Endothelial cell of umbilical vein (primary cell): Measurements from ENCODE around the gene PIEZO2. TPM values are rescaled to one million over a fixed set of nuclear protein-coding genes. Genes with fewer than 3 reads are reported as not detected.

Experiments used
- BruUV-seq: library from RNA; stranded (reverse); fragments of 400-500 nt; replicated peaks from 2 replicates; lab custom pipeline; 2021; lab: Mats Ljungman, UMichigan
- CTCF ChIA-PET: fragments of 300-600, 350-600 bp; sonication (Branson Sonifier 250); formaldehyde crosslinking; loops from one replicate; lab custom pipeline; 2021; ENCODE audit warnings: antibody characterized with exemption, inconsistent platforms; lab: Charles Lee
- POLR2A ChIA-PET: fragments of 300-600, 350-600 bp; sonication (Branson Sonifier 250); formaldehyde crosslinking; loops from one replicate; lab custom pipeline; 2021; ENCODE audit warnings: antibody characterized with exemption, inconsistent platforms; lab: Charles Lee
- DNase-seq: peaks from one replicate; pipeline ENCODE4 v3.0.0-alpha.2; 2011; ENCODE audit warnings: low read depth, low spot score
- FAIRE-seq: peaks from 2 replicates; lab custom pipeline; 2011; peaks lifted over from hg19 to GRCh38; lab: Jason Lieb, UNC
- H2AFZ ChIP-seq: 2 replicates; pipeline ENCODE4 v1.6.0; 2012; ENCODE audit warnings: low read depth, low read length, control low read depth, inconsistent platforms
- H3K27ac ChIP-seq: 2 replicates; pipeline ENCODE4 v1.5.1; 2011; ENCODE audit warnings: low read depth, mild to moderate bottlenecking, control low read depth, low read length, moderate library complexity; ENCODE audit not compliant: insufficient read depth
- H3K27me3 ChIP-seq, 2 experiments: 2 replicates each; pipeline versions ENCODE4 v1.6.0 to v1.6.1; 2011; ENCODE audit warnings: low read length in 2 of 2, mixed read lengths in 1 of 2; ENCODE audit not compliant: control insufficient read depth in 2 of 2, insufficient read depth in 2 of 2
- H3K36me3 ChIP-seq, 2 experiments: 2 replicates in 1 of 2; 3 replicates in 1 of 2; pipeline ENCODE4 v1.5.1; 2011; ENCODE audit warnings: low read length in 2 of 2, mild to moderate bottlenecking in 1 of 2, moderate library complexity in 1 of 2; ENCODE audit not compliant: control insufficient read depth in 2 of 2, insufficient read depth in 2 of 2; ENCODE audit errors: extremely low read depth in 1 of 2
- H3K4me1 ChIP-seq: 3 replicates; pipeline ENCODE4 v1.5.1; 2011; ENCODE audit warnings: mild to moderate bottlenecking, low read length; ENCODE audit not compliant: control insufficient read depth, insufficient read depth; ENCODE audit errors: extremely low read depth
- H3K4me2 ChIP-seq: 2 replicates; pipeline ENCODE4 v1.6.1; 2011; ENCODE audit warnings: low read length, control low read depth, mixed read lengths; ENCODE audit not compliant: insufficient read depth
- H3K4me3 ChIP-seq, 3 experiments: fragments of 200-600 bp in 1 of 3; sonication (generic), shearing (Covaris generic) in 1 of 3; replicated peaks in 1 of 3; 2 replicates each; pipeline ENCODE4 v1.5.1; 2011 to 2016; ENCODE audit warnings: control low read depth in 3 of 3, low read length in 3 of 3, mild to moderate bottlenecking in 2 of 3, inconsistent platforms in 1 of 3, low read depth in 1 of 3, moderate library complexity in 1 of 3; ENCODE audit not compliant: insufficient read depth in 1 of 3
- H3K79me2 ChIP-seq: 2 replicates; pipeline ENCODE4 v1.6.0; 2012; ENCODE audit warnings: low read length, inconsistent platforms; ENCODE audit not compliant: control insufficient read depth, insufficient read depth
- H3K9ac ChIP-seq: replicated peaks from 2 replicates; pipeline ENCODE3; 2011; ENCODE audit warnings: low read length, control low read depth; ENCODE audit not compliant: insufficient read depth; ENCODE audit errors: extremely low read depth
- H3K9me1 ChIP-seq: replicated peaks from 3 replicates; pipeline ENCODE4 v1.6.0; 2011; ENCODE audit warnings: mild to moderate bottlenecking, low read length; ENCODE audit not compliant: control insufficient read depth, insufficient read depth; ENCODE audit errors: extremely low read depth
- H3K9me3 ChIP-seq: replicated peaks from 2 replicates; pipeline ENCODE4 v1.5.1; 2012; ENCODE audit warnings: low read length, inconsistent platforms; ENCODE audit not compliant: control insufficient read depth, insufficient read depth
- H4K20me1 ChIP-seq: replicated peaks from 2 replicates; pipeline ENCODE3; 2011; ENCODE audit warnings: mild to moderate bottlenecking, low read length; ENCODE audit not compliant: control insufficient read depth, insufficient read depth; ENCODE audit errors: extremely low read depth
- EZH2 ChIP-seq: IDR thresholded peaks from 2 replicates; pipeline ENCODE4 v1.6.1; 2012; ENCODE audit warnings: borderline replicate concordance, low read depth, mild to moderate bottlenecking, moderate library complexity, low read length, inconsistent platforms; ENCODE audit not compliant: severe bottlenecking
- FOS ChIP-seq: IDR thresholded peaks from 2 replicates; pipeline ENCODE4 v1.6.1; 2011; ENCODE audit warnings: mild to moderate bottlenecking, low read length, moderate library complexity, borderline replicate concordance; ENCODE audit not compliant: insufficient read depth
- MAX ChIP-seq: IDR thresholded peaks from 2 replicates; pipeline ENCODE4 v1.6.1; 2011; ENCODE audit not compliant: insufficient read depth, insufficient read length
- MYC ChIP-seq: IDR thresholded peaks from one replicate; pipeline ENCODE4 v1.6.1; 2011; ENCODE audit warnings: mild to moderate bottlenecking, low read depth, low read length
- POLR2A ChIP-seq: IDR thresholded peaks from 2 replicates; pipeline ENCODE4 v1.6.1; 2012; ENCODE audit warnings: low read depth, mild to moderate bottlenecking, control low read depth, low read length
- POLR2AphosphoS5 ChIP-seq: IDR thresholded peaks from 2 replicates; pipeline ENCODE4 v1.6.1; 2012; ENCODE audit warnings: low read depth, mild to moderate bottlenecking, control low read depth, low read length, moderate library complexity; ENCODE audit not compliant: insufficient read depth
- dilution Hi-C: fragments of 300-500 bp; cut with MboI; formaldehyde crosslinking; loops from one replicate; pipeline ENCODE4 v1.15.0; 2019; ENCODE audit warnings: low sequenced_read_pairs; ENCODE audit not compliant: extremely low pct_ligation_motif_present
- intact Hi-C: fragments of 100-400 bp; cut with micrococcal nuclease; formaldehyde crosslinking; loops from one replicate; pipeline ENCODE4 v1.10.0; 2022
- polyA plus RNA-seq, 4 experiments: library from polyadenylated mRNA; depleted of rRNA in 3 of 4; stranded (reverse) in 3 of 4; unstranded in 1 of 4; fragments of >200 nt; gene quantifications; 2 replicates each; pipeline versions ENCODE4 v1.2.1 to v1.2.3, GENCODE V29; 2011 to 2012; ENCODE audit warnings: missing spikeins in 1 of 4
- total RNA-seq: library from RNA; stranded (reverse); gene quantifications from 2 replicates; pipeline ENCODE4 v1.2.3, GENCODE V29; 2021
- TF ChIP-seq, protein P1 (sequence below), 2 donors: IDR thresholded peaks; 1 replicate in 1 of 2; 2 replicates in 1 of 2; pipeline ENCODE4 v1.5.1; 2011; ENCODE audit warnings: low read length in 2 of 2, mild to moderate bottlenecking in 2 of 2, moderate library complexity in 2 of 2, control low read depth in 1 of 2, inconsistent platforms in 1 of 2, low read depth in 1 of 2; ENCODE audit not compliant: insufficient read depth in 1 of 2; ENCODE audit errors: extremely low read depth in 1 of 2

PIEZO2 gene
- total and polyA plus RNA-seq, 2 donors (not counting 3 experiments of a cell fraction or from before 2014, with no cell fraction given), result 1.7 to 11.2 TPM

DNA sequence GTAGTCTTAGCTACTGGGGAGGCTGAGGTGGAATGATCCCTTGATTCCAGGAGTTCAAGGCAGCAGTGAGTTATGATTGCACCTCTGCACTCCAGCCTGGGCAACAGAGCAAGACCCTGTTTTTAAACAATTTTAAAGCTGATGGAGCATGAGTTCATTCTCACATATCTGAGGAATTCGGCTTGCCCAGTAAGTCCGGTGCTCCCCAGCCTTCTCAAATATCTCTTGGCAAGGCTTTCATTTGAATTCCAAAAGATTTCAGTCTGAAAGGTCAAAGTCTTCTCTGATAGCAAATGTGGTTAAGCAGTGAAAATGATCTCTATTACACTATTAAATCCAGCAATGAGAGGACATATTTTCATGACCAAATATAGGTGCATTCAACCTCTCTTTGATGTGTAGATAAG is 27.9 kb downstream of the PIEZO2 start:
- no peak overlapping the region for H2AFZ ChIP-seq
- no peaks in the 10 kb centered on the region for H4K20me1 ChIP-seq
- ChIA-PET POLR2A (no interaction called here), CTCF (interaction anchor here (1.0 kb wide), 1 partner anchor 27 kb away, joined by 3 read pairs; no protein-coding TSS in a partner anchor)
- no peak for TF ChIP-seq MAX
- no peak for TF ChIP-seq POLR2A
- no peak for TF ChIP-seq EZH2
- no peak for TF ChIP-seq FOS
- TF ChIP-seq MYC, result no peak
- TF ChIP-seq POLR2AphosphoS5, result no peak
- no peak for DNase-seq
- no peak overlapping the region for H3K9ac ChIP-seq
- peaks cover 0 to 2% of the 10 kb centered on the region in 2 experiments for H3K27me3 ChIP-seq
- BruUV-seq, result no TSS peak
- dilution Hi-C loops, result no loop called here
- no peaks in the 10 kb centered on the region for H3K36me3 ChIP-seq
- H3K79me2 ChIP-seq, result no peaks in the 10 kb centered on the region
- no peaks in the 10 kb centered on the region for H3K9me3 ChIP-seq
- intact Hi-C loops, result no loop called here
- H3K4me1 ChIP-seq, result no peaks in the 10 kb centered on the region
- H3K4me3 ChIP-seq, result no peak overlapping the region
- no peak overlapping the region for H3K27ac ChIP-seq
- no peaks in the 10 kb centered on the region for H3K9me1 ChIP-seq
- no peak overlapping the region for H3K4me2 ChIP-seq
- FAIRE-seq, result no peak

GRCh38 chr18:11119959-11120587 is 29.3 kb downstream of the PIEZO2 start:
- dilution Hi-C loops (no loop called here), intact Hi-C loops (no loop called here)
- no peaks in the 10 kb centered on the region for H4K20me1 ChIP-seq
- H3K9me3 ChIP-seq, result no peaks in the 10 kb centered on the region
- ChIA-PET CTCF (interaction anchor here (0.8 to 1.1 kb wide), 2 partner anchors 10 to 34 kb away, joined by 3 read pairs; no protein-coding TSS in a partner anchor), POLR2A (no interaction called here)
- H3K9me1 ChIP-seq, result no peaks in the 10 kb centered on the region
- H3K27me3 ChIP-seq, result peaks cover 0 to 2% of the 10 kb centered on the region in 2 experiments
- no peak overlapping the region for H2AFZ ChIP-seq
- no TSS peak for BruUV-seq
- H3K79me2 ChIP-seq, result no peaks in the 10 kb centered on the region
- no peak overlapping the region for H3K27ac ChIP-seq
- TF ChIP-seq, protein P1, sequence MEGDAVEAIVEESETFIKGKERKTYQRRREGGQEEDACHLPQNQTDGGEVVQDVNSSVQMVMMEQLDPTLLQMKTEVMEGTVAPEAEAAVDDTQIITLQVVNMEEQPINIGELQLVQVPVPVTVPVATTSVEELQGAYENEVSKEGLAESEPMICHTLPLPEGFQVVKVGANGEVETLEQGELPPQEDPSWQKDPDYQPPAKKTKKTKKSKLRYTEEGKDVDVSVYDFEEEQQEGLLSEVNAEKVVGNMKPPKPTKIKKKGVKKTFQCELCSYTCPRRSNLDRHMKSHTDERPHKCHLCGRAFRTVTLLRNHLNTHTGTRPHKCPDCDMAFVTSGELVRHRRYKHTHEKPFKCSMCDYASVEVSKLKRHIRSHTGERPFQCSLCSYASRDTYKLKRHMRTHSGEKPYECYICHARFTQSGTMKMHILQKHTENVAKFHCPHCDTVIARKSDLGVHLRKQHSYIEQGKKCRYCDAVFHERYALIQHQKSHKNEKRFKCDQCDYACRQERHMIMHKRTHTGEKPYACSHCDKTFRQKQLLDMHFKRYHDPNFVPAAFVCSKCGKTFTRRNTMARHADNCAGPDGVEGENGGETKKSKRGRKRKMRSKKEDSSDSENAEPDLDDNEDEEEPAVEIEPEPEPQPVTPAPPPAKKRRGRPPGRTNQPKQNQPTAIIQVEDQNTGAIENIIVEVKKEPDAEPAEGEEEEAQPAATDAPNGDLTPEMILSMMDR (IDR thresholded peaks at IDR 0.05; ENCODE audit: extremely low read depth in 1 of 2, insufficient read depth in 1 of 2, low read depth in 1 of 2, low read length in 2 of 2), result no peak
- TF ChIP-seq POLR2AphosphoS5 (no peak), EZH2 (no peak), POLR2A (no peak), MYC (no peak)
- DNase-seq (no peak), FAIRE-seq (no peak)
- no peak overlapping the region for H3K4me2 ChIP-seq
- H3K9ac ChIP-seq, result no peak overlapping the region
- H3K4me3 ChIP-seq, result no peak overlapping the region
- H3K4me1 ChIP-seq, result no peaks in the 10 kb centered on the region
- H3K36me3 ChIP-seq, result no peaks in the 10 kb centered on the region
